Measurements from ENCODE around the gene NABP2. TPM values are rescaled to one million over a fixed set of nuclear protein-coding genes. Genes with fewer than 3 reads are reported as not detected.

Gene NABP2
- total RNA-seq, 1 donor from 2014 or later, result 20.3 TPM

DNA sequence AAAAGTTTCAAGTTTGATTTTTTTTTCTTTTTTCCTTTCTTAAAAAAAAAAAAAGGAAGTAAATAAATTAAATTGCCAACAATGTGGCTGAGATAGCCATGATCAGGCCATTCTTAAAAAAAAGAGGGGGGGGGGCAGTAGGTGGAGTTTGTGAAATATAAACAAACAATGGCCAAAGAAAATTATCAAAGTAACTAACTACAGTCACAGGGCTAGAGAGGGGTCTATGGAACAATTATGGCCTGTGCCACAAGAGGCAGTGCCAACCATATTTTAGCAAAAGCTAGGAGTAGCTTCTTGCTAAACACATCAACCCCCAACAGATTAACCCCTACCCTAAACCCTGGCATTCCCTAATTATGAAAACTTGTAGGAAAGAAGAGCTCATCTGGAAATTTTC is 18.7 kb upstream of the NABP2 start:
- TF ChIP-seq, protein P1, sequence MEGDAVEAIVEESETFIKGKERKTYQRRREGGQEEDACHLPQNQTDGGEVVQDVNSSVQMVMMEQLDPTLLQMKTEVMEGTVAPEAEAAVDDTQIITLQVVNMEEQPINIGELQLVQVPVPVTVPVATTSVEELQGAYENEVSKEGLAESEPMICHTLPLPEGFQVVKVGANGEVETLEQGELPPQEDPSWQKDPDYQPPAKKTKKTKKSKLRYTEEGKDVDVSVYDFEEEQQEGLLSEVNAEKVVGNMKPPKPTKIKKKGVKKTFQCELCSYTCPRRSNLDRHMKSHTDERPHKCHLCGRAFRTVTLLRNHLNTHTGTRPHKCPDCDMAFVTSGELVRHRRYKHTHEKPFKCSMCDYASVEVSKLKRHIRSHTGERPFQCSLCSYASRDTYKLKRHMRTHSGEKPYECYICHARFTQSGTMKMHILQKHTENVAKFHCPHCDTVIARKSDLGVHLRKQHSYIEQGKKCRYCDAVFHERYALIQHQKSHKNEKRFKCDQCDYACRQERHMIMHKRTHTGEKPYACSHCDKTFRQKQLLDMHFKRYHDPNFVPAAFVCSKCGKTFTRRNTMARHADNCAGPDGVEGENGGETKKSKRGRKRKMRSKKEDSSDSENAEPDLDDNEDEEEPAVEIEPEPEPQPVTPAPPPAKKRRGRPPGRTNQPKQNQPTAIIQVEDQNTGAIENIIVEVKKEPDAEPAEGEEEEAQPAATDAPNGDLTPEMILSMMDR (IDR thresholded peaks at IDR 0.05; ENCODE audit: borderline replicate concordance), result no peak
- no peak for DNase-seq
- Histone ChIP-seq H3K36me3 (peaks cover 55% of the 10 kb centered on the region), H3K27ac (replicated peaks) (peak overlapping the region; percentile 14), H3K27me3 (ENCODE audit: low read depth) (no peaks in the 10 kb centered on the region), H3K4me1 (peaks cover 17% of the 10 kb centered on the region), H3K4me3 (no peak overlapping the region), H3K9me3 (replicated peaks) (no peaks in the 10 kb centered on the region)
- intact Hi-C loops (cut with micrococcal nuclease), result no loop called here

DNA sequence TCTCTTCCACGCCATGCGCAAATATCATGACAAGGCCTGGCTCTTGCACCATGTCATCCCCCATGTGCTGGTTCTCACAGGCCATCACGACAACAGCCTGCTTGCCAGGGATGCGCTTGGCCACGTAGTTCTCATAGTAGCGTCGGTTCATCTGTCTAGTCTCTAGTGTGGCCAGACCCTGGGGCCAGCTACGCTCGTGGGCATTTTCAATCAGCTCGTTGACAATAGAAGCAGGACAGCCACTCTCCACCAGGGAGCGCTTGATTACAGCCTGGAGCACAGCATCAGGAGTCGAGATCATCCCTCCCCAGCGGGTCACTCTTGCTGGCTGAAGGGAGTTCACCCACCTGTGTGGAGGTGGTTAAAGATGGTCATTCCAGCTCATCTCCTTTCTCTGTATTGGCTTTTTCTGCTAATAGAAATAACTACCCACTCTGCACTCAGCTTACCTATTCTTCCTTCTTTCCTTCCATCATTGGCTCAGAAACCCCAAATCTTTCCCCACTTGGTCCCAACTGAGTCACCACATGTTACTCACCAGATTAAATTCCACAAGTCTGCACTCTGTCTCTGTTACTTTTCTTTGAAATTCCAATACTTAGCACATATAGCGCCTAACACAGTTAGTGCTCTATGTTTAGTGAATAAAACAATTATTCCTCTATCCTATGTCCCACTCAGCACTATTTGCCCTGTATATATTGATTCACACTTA is 17.5 kb upstream of the NABP2 start:
- H3K27ac ChIP-seq (replicated peaks), result no peak overlapping the region
- H3K27me3 ChIP-seq (ENCODE audit: low read depth), result no peaks in the 10 kb centered on the region
- peaks cover 17% of the 10 kb centered on the region for H3K4me1 ChIP-seq
- peak; percentile 43 for DNase-seq
- no peak overlapping the region for H3K4me3 ChIP-seq
- no peaks in the 10 kb centered on the region for H3K9me3 ChIP-seq (replicated peaks)
- intact Hi-C loops (cut with micrococcal nuclease), result no loop called here
- TF ChIP-seq, protein P1 (IDR thresholded peaks at IDR 0.05; ENCODE audit: borderline replicate concordance), result peak; percentile 64
- peaks cover 66% of the 10 kb centered on the region for H3K36me3 ChIP-seq

DNA sequence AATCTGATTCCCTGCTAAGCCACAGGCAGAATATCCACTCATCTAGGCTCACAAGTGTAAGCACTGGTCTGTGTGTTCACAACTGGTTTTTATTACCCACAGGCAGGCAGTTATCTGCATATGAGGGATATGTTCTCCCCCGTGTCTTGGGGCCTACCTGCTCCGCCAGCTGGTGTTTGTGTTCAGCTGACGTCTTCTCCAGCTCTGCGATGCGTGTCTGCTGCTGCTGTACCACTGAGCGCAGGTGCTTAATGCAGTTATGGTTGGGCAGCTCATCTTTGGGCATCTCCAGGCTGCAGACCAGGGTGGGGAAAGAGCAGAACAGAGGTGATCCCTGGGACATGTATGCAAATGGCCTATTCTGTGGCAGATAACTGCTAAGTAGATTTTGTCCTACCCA is 16.1 kb upstream of the NABP2 start:
- Histone ChIP-seq H3K4me3 (no peak overlapping the region), H3K36me3 (peaks cover 80% of the 10 kb centered on the region), H3K27me3 (ENCODE audit: low read depth) (no peaks in the 10 kb centered on the region), H3K4me1 (peaks cover 17% of the 10 kb centered on the region), H3K9me3 (replicated peaks) (no peaks in the 10 kb centered on the region), H3K27ac (replicated peaks) (no peak overlapping the region)
- intact Hi-C loops (cut with micrococcal nuclease), result no loop called here
- DNase-seq, result no peak
- TF ChIP-seq, protein P1 (IDR thresholded peaks at IDR 0.05; ENCODE audit: borderline replicate concordance), result no peak

DNA sequence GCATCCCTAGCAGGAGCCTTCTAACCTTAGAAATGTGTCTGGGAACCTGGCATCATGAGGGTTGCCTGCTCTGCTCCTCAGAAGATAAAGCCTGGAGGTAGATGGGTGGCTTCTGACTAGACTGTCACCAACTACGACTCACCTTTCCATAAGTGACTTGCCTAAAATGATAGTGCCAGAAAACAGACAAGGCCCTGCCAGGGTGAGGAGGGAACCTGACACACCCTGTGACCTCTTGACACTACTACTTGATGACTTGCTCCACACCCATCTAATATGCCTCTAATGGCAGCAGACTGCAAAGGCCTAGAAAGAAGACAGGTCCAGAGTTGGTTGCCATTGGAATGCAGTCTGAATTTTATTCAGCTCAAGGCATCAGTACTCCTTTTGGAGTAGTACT is 11.8 kb upstream of the NABP2 start:
- intact Hi-C loops (cut with micrococcal nuclease), result no loop called here
- Histone ChIP-seq H3K4me1 (no peaks in the 10 kb centered on the region), H3K36me3 (peaks cover 98% of the 10 kb centered on the region), H3K27ac (replicated peaks) (no peak overlapping the region), H3K27me3 (ENCODE audit: low read depth) (no peaks in the 10 kb centered on the region), H3K9me3 (replicated peaks) (no peaks in the 10 kb centered on the region), H3K4me3 (no peak overlapping the region)
- no peak for DNase-seq
- TF ChIP-seq, protein P1 (IDR thresholded peaks at IDR 0.05; ENCODE audit: borderline replicate concordance), result no peak

DNA sequence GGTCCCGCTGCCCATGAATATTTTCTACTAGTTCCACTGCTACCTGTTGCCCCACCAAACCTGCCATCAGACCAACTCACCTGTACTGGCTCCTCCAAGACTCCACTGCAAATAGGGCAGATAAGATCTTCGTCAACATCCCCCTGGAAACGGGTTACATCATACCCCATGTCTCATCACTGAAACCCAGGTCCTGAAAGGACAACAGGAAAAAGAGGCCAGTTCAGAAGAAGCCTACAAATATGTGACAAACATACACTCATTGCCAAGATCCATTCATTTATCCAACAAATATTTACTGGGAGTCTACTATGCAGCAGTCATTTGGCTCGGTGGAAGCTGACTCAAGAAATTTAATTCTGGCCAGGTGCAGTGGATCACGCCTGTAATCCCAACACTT is 10.3 kb upstream of the NABP2 start:
- no peaks in the 10 kb centered on the region for H3K27me3 ChIP-seq (ENCODE audit: low read depth)
- peaks cover 83% of the 10 kb centered on the region for H3K36me3 ChIP-seq
- H3K9me3 ChIP-seq (replicated peaks), result no peaks in the 10 kb centered on the region
- H3K4me1 ChIP-seq, result peaks cover 3% of the 10 kb centered on the region
- H3K4me3 ChIP-seq, result no peak overlapping the region
- H3K27ac ChIP-seq (replicated peaks), result no peak overlapping the region
- intact Hi-C loops (cut with micrococcal nuclease), result no loop called here
- TF ChIP-seq, protein P1 (IDR thresholded peaks at IDR 0.05; ENCODE audit: borderline replicate concordance), result no peak
- no peak for DNase-seq
